DOHH2 (cell line): ENCODE data around the gene ANKRD42.
"Not testable (repeated sequence)": the region's sequence is repeated elsewhere in the genome, so short reads cannot be mapped to it uniquely, and the experiment has no call there.

Source experiments
- H3F3A ChIP-seq: fragments of 200-600 bp; sonication (generic), shearing (Covaris generic); 2 replicates; pipeline ENCODE4 v1.6.0; 2016; ENCODE audit warnings: antibody characterized with exemption, mild to moderate bottlenecking; ENCODE audit not compliant: control insufficient read depth, insufficient read depth
- H3K27ac ChIP-seq: fragments of 200-600 bp; sonication (generic); 2 replicates; pipeline ENCODE4 v1.5.1; 2014; ENCODE audit warnings: low read depth, mild to moderate bottlenecking, low read length, moderate library complexity
- H3K27me3 ChIP-seq: fragments of 200-600 bp; sonication (generic); 2 replicates; pipeline ENCODE4 v1.6.1; 2014; ENCODE audit warnings: mild to moderate bottlenecking, low read length, mixed read lengths; ENCODE audit not compliant: control insufficient read depth
- H3K36me3 ChIP-seq: fragments of 200-600 bp; sonication (generic); 2 replicates; pipeline ENCODE4 v1.6.1; 2014; ENCODE audit warnings: mild to moderate bottlenecking, low read length, moderate library complexity, mixed read lengths; ENCODE audit not compliant: control insufficient read depth
- H3K4me1 ChIP-seq: fragments of 200-600 bp; sonication (generic); 2 replicates; pipeline ENCODE4 v1.6.1; 2014; ENCODE audit warnings: mild to moderate bottlenecking, low read length, mixed read lengths; ENCODE audit not compliant: control insufficient read depth
- H3K4me2 ChIP-seq: fragments of 200-600 bp; sonication (generic); 2 replicates; pipeline ENCODE4 v1.6.0; 2014; ENCODE audit warnings: mild to moderate bottlenecking, low read length, moderate library complexity
- H3K4me3 ChIP-seq: fragments of 200-600 bp; sonication (generic); 2 replicates; pipeline ENCODE4 v1.5.1; 2014; ENCODE audit warnings: mild to moderate bottlenecking, low read length, mixed read lengths
- H3K79me2 ChIP-seq: fragments of 200-600 bp; sonication (generic); 2 replicates; pipeline ENCODE4 v1.6.1; 2014; ENCODE audit warnings: mild to moderate bottlenecking, low read length, mixed read lengths; ENCODE audit not compliant: control insufficient read depth
- H3K9me2 ChIP-seq: fragments of 200-600 bp; sonication (generic); replicated peaks from 2 replicates; pipeline ENCODE4 v1.6.1; 2014; ENCODE audit warnings: mild to moderate bottlenecking, low read length, mixed read lengths; ENCODE audit not compliant: control insufficient read depth
- H3K9me3 ChIP-seq: fragments of 200-600 bp; sonication (generic); 2 replicates; pipeline ENCODE4 v1.6.1; 2014; ENCODE audit warnings: antibody characterized with exemption, low read length, mixed read lengths; ENCODE audit not compliant: control insufficient read depth, insufficient read depth
- H4K20me1 ChIP-seq: fragments of 200-600 bp; sonication (generic); 2 replicates; pipeline ENCODE4 v1.6.0; 2014; ENCODE audit warnings: low read depth, mild to moderate bottlenecking, antibody characterized with exemption, low read length, moderate library complexity; ENCODE audit not compliant: control insufficient read depth, insufficient read depth
- EZH2phosphoT487 ChIP-seq: fragments of 200-600 bp; sonication (generic); IDR thresholded peaks from 2 replicates; pipeline ENCODE4 v1.6.1; 2017; ENCODE audit warnings: borderline replicate concordance, mild to moderate bottlenecking, antibody characterized with exemption, low read length, moderate library complexity, mixed read lengths
- TF ChIP-seq, protein P1 (sequence below): fragments of 200-600 bp; sonication (generic); IDR thresholded peaks from one replicate; pipeline ENCODE4 v1.5.1; 2014; ENCODE audit warnings: antibody characterized with exemption, mild to moderate bottlenecking, low read depth, low read length; ENCODE audit not compliant: poor library complexity, severe bottlenecking

Gene ANKRD42

DNA sequence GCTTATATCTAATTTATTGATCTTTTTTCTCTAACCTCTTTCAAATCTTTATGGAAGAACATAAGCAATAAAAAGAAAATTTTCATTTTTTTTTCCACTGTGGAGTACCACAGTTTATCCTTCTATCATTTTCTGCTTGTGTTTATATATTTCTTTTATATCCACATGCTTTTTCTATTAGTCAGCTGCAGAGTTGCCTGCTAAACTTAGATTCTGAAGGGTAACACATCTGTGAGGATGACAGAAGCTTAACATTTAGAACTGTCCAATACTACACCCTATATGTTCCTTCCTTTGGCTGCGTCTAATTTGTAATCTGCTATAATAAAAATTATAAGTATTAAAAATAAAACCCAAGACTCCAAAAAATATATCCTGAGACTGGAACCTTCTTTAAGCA, 71.8 kb downstream of the ANKRD42 start:
- Histone ChIP-seq H3K4me3 (no peak overlapping the region), H3K27ac (no peak overlapping the region), H3K36me3 (peaks cover 28% of the 10 kb centered on the region), H3K4me1 (no peaks in the 10 kb centered on the region), H3F3A (no peaks in the 10 kb centered on the region), H3K27me3 (no peaks in the 10 kb centered on the region), H3K9me3 (no peaks in the 10 kb centered on the region), H3K9me2 (no peaks in the 10 kb centered on the region), H4K20me1 (no peaks in the 10 kb centered on the region), H3K4me2 (no peak overlapping the region), H3K79me2 (no peaks in the 10 kb centered on the region)
- no peak for TF ChIP-seq EZH2phosphoT487
- TF ChIP-seq, protein P1, sequence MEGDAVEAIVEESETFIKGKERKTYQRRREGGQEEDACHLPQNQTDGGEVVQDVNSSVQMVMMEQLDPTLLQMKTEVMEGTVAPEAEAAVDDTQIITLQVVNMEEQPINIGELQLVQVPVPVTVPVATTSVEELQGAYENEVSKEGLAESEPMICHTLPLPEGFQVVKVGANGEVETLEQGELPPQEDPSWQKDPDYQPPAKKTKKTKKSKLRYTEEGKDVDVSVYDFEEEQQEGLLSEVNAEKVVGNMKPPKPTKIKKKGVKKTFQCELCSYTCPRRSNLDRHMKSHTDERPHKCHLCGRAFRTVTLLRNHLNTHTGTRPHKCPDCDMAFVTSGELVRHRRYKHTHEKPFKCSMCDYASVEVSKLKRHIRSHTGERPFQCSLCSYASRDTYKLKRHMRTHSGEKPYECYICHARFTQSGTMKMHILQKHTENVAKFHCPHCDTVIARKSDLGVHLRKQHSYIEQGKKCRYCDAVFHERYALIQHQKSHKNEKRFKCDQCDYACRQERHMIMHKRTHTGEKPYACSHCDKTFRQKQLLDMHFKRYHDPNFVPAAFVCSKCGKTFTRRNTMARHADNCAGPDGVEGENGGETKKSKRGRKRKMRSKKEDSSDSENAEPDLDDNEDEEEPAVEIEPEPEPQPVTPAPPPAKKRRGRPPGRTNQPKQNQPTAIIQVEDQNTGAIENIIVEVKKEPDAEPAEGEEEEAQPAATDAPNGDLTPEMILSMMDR: no peak

DNA sequence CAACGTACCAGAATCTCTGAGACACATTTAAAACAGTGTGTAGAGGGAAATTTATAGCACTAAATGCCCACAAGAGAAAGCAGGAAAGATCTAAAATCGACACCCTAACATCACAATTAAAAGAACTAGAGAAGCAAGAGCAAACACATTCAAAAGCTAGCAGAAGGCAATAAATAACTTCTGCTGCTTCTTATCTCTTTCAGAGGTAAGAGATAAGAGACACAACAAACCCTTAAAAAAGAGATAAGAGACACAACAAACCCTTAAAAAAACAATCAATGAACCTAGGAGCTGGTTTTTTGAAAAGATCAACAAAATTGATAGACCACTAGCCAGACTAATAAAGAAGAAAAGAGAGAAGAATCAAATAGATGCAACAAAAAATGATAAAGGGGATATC, 75.6 kb downstream of the ANKRD42 start:
- H3K4me1 ChIP-seq, H3K4me3 ChIP-seq, H3F3A ChIP-seq, H3K9me3 ChIP-seq, H4K20me1 ChIP-seq, H3K27ac ChIP-seq, H3K4me2 ChIP-seq, H3K9me2 ChIP-seq, H3K79me2 ChIP-seq, H3K27me3 ChIP-seq: not testable (repeated sequence)
- H3K36me3 ChIP-seq: peaks cover 30% of the 10 kb centered on the region

DNA sequence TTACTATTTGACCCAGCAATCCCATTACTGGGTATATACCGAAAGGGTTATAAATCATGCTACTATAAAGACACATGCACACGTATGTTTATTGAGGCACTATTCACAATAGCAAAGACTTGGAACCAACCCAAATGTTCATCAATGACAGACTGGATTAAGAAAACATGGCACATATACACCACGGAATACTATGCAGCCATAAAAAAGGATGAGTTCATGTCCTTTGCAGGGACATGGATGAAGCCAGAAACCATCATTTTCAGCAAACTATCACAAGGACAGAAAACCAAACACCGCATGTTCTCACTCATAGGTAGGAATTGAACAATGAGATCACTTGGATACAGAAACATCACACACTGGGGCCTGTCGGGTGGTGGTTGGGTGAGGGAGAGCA, 78.2 kb downstream of the ANKRD42 start:
- H3K9me3 ChIP-seq, H3K27ac ChIP-seq, H4K20me1 ChIP-seq, H3K27me3 ChIP-seq, H3K79me2 ChIP-seq, H3F3A ChIP-seq, H3K9me2 ChIP-seq, H3K4me1 ChIP-seq, H3K4me2 ChIP-seq, H3K4me3 ChIP-seq: not testable (repeated sequence)
- peaks cover 37% of the 10 kb centered on the region for H3K36me3 ChIP-seq

DNA sequence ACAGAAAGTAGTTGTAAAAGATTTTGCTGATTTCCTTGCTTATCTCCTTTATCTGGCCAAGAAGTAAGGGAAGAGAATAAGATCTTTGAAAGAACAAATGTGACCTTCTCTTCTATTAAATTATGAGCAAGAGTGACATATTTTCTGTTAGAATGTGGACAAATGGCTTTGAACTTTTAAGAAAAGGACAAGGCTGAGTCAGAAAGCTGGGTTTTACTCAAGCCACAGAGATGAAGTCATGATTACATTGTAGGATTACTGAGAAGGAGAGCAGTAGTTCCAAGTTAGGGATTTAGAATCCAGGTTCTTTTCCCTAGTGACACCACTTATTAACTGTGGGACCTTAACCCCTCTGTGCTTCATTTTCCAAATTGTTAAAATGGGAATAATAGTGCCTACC, 79.1 kb downstream of the ANKRD42 start:
- H3K27me3 ChIP-seq: no peaks in the 10 kb centered on the region
- no peaks in the 10 kb centered on the region for H3K9me3 ChIP-seq
- H3F3A ChIP-seq: peaks cover 8% of the 10 kb centered on the region; the same call in 1 of the 2 replicates
- no peaks in the 10 kb centered on the region for H3K79me2 ChIP-seq
- no peaks in the 10 kb centered on the region for H4K20me1 ChIP-seq
- no peak overlapping the region for H3K4me3 ChIP-seq
- peaks cover 8% of the 10 kb centered on the region for H3K4me1 ChIP-seq
- TF ChIP-seq, protein P1: no peak
- TF ChIP-seq EZH2phosphoT487: no peak
- no peak overlapping the region for H3K4me2 ChIP-seq
- no peak overlapping the region for H3K27ac ChIP-seq
- no peaks in the 10 kb centered on the region for H3K9me2 ChIP-seq
- H3K36me3 ChIP-seq: peaks cover 43% of the 10 kb centered on the region
